ENCODE results near the gene LIMK2.

The LIMK2 gene

GRCh38 chr22:31263896-31264640 is 52.0 kb downstream of the LIMK2 start:
- H3K4me1 Mint-ChIP-seq (ENCODE audit: low read depth) = no peaks in the 10 kb centered on the region

DNA sequence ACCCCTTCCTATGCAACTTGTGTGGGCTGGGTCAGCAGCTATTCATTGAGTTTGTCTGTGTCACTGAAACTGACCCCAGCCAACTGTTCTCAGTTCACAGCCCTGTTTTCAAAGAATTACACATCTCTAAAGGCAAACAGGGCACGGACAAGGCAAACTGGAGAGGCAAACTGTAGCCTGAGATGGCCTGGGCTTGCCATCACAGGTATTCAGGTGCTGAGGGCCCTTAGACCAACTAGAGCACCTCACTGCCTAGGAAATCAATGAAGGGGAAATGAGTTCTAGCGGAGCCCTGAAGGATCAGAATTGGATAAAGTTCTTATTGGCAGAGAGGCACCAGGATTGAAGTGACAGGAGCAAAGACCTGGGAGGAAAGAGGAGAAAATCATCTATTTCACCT is 56.2 kb downstream of the LIMK2 start:
- Mint-ChIP-seq H3K27me3 (no peaks in the 10 kb centered on the region), H3K9me3 (no peaks in the 10 kb centered on the region), H3K36me3 (ENCODE audit: low read depth) (peaks cover 78% of the 10 kb centered on the region), H3K4me3 (no peak overlapping the region), H3K27ac (peak overlapping the region; percentile 15), H3K4me1 (ENCODE audit: low read depth) (peaks cover 29% of the 10 kb centered on the region)
- no peak for DNase-seq

More at GRCh38 chr22:31263896-31264640, 52.0 kb downstream of the LIMK2 start:
- no peaks in the 10 kb centered on the region for H3K27me3 Mint-ChIP-seq
- H3K4me3 Mint-ChIP-seq = no peak overlapping the region
- H3K36me3 Mint-ChIP-seq (ENCODE audit: low read depth) = peaks cover 83% of the 10 kb centered on the region
- no peak for DNase-seq
- no peaks in the 10 kb centered on the region for H3K9me3 Mint-ChIP-seq
- no peak overlapping the region for H3K27ac Mint-ChIP-seq

DNA sequence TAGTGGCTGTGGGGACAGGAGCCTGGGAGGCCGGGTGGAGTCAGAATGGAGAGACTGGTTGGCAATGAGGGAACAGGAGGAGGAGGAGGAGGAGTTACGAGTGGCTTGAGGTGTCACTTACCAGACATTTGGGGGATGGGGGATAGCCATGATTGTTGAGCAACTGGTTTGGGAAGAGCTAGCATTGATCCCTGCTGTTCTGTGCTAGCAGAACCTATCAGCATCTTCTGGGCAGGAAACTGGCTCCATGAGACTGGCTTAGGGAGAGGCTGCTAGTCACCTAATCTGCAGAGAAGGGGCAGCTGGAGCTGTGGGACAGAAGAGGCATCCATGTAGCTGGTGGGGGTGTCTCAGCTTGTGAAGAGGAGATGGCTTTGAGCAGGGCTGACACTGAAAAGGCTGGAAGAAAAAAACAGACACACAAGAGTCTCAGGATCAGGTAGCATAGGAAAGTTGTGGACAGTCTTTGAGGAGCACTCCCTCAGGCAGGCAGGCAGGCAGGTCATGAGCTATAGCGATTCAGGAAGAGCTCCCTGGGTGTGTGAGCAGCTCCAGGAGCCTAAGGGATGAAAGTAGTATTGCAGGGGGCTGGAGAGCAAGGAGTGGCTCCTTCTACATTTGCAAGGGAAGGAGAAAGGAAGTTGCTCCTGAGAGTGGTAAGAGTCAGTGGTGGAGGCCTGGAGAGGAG is 57.9 kb downstream of the LIMK2 start:
- Mint-ChIP-seq H3K27ac (peak overlapping the region; percentile 68), H3K9me3 (no peaks in the 10 kb centered on the region), H3K36me3 (ENCODE audit: low read depth) (peaks cover 86% of the 10 kb centered on the region), H3K27me3 (no peaks in the 10 kb centered on the region), H3K4me3 (no peak overlapping the region), H3K4me1 (ENCODE audit: low read depth) (peaks cover 40% of the 10 kb centered on the region)
- DNase-seq = no peak

DNA sequence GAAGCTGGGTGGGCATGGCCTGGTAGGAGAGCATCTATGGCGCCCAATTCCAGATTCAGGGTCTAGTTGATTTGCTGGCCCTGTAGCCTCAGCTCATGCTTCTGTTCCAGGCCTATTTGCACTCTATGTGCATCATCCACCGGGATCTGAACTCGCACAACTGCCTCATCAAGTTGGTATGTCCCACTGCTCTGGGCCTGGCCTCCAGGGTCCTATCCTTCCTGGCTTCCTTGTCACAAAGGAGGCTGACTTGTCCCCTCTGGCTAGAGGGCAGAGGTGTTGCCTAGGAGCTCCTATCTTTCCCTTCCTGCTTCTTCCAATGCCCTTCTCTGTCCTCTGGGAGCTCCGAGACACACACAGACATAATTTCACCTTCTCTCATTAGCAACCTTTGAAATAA is 58.9 kb downstream of the LIMK2 start:
- H3K4me1 Mint-ChIP-seq (ENCODE audit: low read depth) = peaks cover 49% of the 10 kb centered on the region
- peak overlapping the region; percentile 82 for H3K27ac Mint-ChIP-seq
- H3K36me3 Mint-ChIP-seq (ENCODE audit: low read depth) = peaks cover 88% of the 10 kb centered on the region
- H3K4me3 Mint-ChIP-seq = no peak overlapping the region
- no peaks in the 10 kb centered on the region for H3K9me3 Mint-ChIP-seq
- no peak for DNase-seq
- no peaks in the 10 kb centered on the region for H3K27me3 Mint-ChIP-seq

DNA sequence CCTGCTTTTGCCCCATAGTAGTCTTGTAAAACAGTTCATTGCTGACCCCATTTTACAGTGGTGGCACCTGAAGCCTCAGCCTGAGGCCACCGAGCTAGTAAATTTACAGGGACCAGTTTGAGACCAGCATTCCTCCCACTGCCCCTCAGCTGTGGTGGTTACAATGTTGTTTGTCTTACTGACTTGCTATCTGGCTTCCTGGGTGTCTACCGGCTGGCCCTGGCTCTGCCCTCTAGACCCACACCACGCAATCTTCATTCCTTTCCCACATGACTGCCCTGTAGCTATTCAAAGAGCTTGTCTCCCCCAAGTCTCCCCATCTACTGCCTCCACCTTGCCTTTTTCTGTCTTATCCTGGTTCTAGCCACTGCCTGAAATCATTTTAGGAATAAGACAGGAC is 59.4 kb downstream of the LIMK2 start:
- H3K4me1 Mint-ChIP-seq (ENCODE audit: low read depth) = peaks cover 51% of the 10 kb centered on the region
- DNase-seq = no peak
- no peaks in the 10 kb centered on the region for H3K27me3 Mint-ChIP-seq
- H3K27ac Mint-ChIP-seq = peak overlapping the region; percentile 82
- peaks cover 86% of the 10 kb centered on the region for H3K36me3 Mint-ChIP-seq (ENCODE audit: low read depth)
- H3K4me3 Mint-ChIP-seq = no peak overlapping the region
- no peaks in the 10 kb centered on the region for H3K9me3 Mint-ChIP-seq

GRCh38 chr22:31272522-31273446 is 60.7 kb downstream of the LIMK2 start:
- Mint-ChIP-seq H3K27me3 (no peaks in the 10 kb centered on the region), H3K9me3 (no peaks in the 10 kb centered on the region), H3K27ac (peak overlapping the region; percentile 83), H3K4me1 (ENCODE audit: low read depth) (peaks cover 60% of the 10 kb centered on the region), H3K4me3 (no peak overlapping the region), H3K36me3 (ENCODE audit: low read depth) (peaks cover 83% of the 10 kb centered on the region)
- peak; percentile 58 for DNase-seq

DNA sequence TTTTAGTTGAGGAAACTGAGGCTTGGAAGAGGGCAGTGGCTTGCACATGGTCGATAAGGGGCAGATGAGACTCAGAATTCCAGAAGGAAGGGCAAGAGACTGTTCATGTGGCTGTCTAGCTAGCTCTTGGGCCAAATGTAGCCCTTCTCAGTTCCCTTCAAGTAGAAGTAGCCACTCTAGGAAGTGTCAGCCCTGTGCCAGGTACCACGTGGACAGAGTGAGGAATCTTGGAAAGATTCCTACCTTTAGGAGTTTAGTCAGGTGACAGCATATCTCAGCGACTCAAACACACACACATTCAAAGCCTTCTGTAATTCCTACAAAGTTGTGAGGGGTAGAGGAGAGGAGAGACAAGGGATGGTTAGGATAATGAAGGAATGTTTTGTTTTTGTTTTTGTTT is 61.9 kb downstream of the LIMK2 start:
- Mint-ChIP-seq H3K27ac (peak overlapping the region; percentile 83), H3K36me3 (ENCODE audit: low read depth) (peaks cover 83% of the 10 kb centered on the region), H3K4me1 (ENCODE audit: low read depth) (peaks cover 72% of the 10 kb centered on the region), H3K27me3 (no peaks in the 10 kb centered on the region), H3K4me3 (no peak overlapping the region), H3K9me3 (no peaks in the 10 kb centered on the region)
- no peak for DNase-seq

- Mint-ChIP-seq H3K27ac (peak overlapping the region; percentile 86), H3K9me3 (no peaks in the 10 kb centered on the region), H3K4me3 (no peak overlapping the region), H3K4me1 (ENCODE audit: low read depth) (peaks cover 78% of the 10 kb centered on the region), H3K36me3 (ENCODE audit: low read depth) (peaks cover 83% of the 10 kb centered on the region), H3K27me3 (no peaks in the 10 kb centered on the region)
- DNase-seq = no peak
Measured at GRCh38 chr22:31275018-31275417, 62.9 kb downstream of the LIMK2 start.

GRCh38 chr22:31275576-31275975 is 63.5 kb downstream of the LIMK2 start:
- Mint-ChIP-seq H3K9me3 (no peaks in the 10 kb centered on the region), H3K4me1 (ENCODE audit: low read depth) (peaks cover 78% of the 10 kb centered on the region), H3K36me3 (ENCODE audit: low read depth) (peaks cover 84% of the 10 kb centered on the region), H3K27me3 (no peaks in the 10 kb centered on the region), H3K4me3 (no peak overlapping the region), H3K27ac (peak overlapping the region; percentile 71)
- no peak for DNase-seq

GRCh38 chr22:31276426-31277167 is 64.5 kb downstream of the LIMK2 start:
- H3K27ac Mint-ChIP-seq = peak overlapping the region; percentile 68

DNA sequence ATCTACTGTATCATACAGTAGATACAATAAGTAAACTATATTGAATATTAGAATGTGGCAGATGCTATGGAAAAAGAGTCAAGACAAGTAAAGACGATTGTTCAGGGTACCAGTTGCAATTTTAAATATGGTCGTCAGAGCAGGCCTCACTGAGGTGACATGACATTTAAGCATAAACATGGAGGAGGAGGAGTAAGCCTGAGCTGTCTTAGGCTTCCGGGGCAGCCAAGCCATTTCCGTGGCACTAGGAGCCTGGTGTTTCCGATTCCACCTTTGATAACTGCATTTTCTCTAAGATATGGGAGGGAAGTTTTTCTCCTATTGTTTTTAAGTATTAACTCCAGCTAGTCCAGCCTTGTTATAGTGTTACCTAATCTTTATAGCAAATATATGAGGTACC is 65.6 kb downstream of the LIMK2 start:
- H3K4me1 Mint-ChIP-seq (ENCODE audit: low read depth) = peaks cover 85% of the 10 kb centered on the region
- no peak overlapping the region for H3K4me3 Mint-ChIP-seq
- no peaks in the 10 kb centered on the region for H3K27me3 Mint-ChIP-seq
- H3K27ac Mint-ChIP-seq = peak overlapping the region; percentile 99
- no peak for DNase-seq
- H3K36me3 Mint-ChIP-seq (ENCODE audit: low read depth) = peaks cover 88% of the 10 kb centered on the region
- H3K9me3 Mint-ChIP-seq = no peaks in the 10 kb centered on the region

More at GRCh38 chr22:31276426-31277167, 64.5 kb downstream of the LIMK2 start:
- peaks cover 88% of the 10 kb centered on the region for H3K36me3 Mint-ChIP-seq (ENCODE audit: low read depth)
- no peaks in the 10 kb centered on the region for H3K27me3 Mint-ChIP-seq
- no peak for DNase-seq
- no peaks in the 10 kb centered on the region for H3K9me3 Mint-ChIP-seq
- H3K4me3 Mint-ChIP-seq = no peak overlapping the region
- H3K4me1 Mint-ChIP-seq (ENCODE audit: low read depth) = peaks cover 80% of the 10 kb centered on the region

DNA sequence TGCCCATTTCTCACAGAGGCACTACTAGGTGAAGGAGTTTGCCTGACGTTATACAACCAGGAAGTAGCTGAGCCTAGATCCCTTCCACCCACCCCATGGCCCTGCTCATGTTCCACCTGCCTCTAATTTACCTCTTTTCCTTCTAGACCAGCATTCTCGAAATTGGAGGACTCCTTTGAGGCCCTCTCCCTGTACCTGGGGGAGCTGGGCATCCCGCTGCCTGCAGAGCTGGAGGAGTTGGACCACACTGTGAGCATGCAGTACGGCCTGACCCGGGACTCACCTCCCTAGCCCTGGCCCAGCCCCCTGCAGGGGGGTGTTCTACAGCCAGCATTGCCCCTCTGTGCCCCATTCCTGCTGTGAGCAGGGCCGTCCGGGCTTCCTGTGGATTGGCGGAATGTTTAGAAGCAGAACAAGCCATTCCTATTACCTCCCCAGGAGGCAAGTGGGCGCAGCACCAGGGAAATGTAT is 66.1 kb downstream of the LIMK2 start:
- DNase-seq = no peak
- peaks cover 88% of the 10 kb centered on the region for H3K36me3 Mint-ChIP-seq (ENCODE audit: low read depth)
- no peaks in the 10 kb centered on the region for H3K27me3 Mint-ChIP-seq
- H3K27ac Mint-ChIP-seq = peak overlapping the region; percentile 99
- H3K4me3 Mint-ChIP-seq = no peak overlapping the region
- peaks cover 85% of the 10 kb centered on the region for H3K4me1 Mint-ChIP-seq (ENCODE audit: low read depth)
- H3K9me3 Mint-ChIP-seq = no peaks in the 10 kb centered on the region

DNA sequence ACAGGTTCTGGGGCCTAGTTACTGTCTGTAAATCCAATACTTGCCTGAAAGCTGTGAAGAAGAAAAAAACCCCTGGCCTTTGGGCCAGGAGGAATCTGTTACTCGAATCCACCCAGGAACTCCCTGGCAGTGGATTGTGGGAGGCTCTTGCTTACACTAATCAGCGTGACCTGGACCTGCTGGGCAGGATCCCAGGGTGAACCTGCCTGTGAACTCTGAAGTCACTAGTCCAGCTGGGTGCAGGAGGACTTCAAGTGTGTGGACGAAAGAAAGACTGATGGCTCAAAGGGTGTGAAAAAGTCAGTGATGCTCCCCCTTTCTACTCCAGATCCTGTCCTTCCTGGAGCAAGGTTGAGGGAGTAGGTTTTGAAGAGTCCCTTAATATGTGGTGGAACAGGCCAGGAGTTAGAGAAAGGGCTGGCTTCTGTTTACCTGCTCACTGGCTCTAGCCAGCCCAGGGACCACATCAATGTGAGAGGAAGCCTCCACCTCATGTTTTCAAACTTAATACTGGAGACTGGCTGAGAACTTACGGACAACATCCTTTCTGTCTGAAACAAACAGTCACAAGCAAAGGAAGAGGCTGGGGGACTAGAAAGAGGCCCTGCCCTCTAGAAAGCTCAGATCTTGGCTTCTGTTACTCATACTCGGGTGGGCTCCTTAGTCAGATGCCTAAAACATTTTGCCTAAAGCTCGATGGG is 66.7 kb downstream of the LIMK2 start:
- H3K4me1 Mint-ChIP-seq (ENCODE audit: low read depth) = peaks cover 88% of the 10 kb centered on the region
- peak overlapping the region; percentile 23 for H3K4me3 Mint-ChIP-seq
- peak overlapping the region; percentile 99 for H3K27ac Mint-ChIP-seq
- no peaks in the 10 kb centered on the region for H3K27me3 Mint-ChIP-seq
- no peak for DNase-seq
- peaks cover 88% of the 10 kb centered on the region for H3K36me3 Mint-ChIP-seq (ENCODE audit: low read depth)
- no peaks in the 10 kb centered on the region for H3K9me3 Mint-ChIP-seq
